HEK293 (cell line): ENCODE measurements around the gene C9orf78.
A peak's percentile ranks its signal among the peaks of the same experiment; 100 is the strongest.

ENCODE experiments used
- CTCF ChIA-PET: fragments of 350-600 bp; formaldehyde crosslinking; extraction: SDS; loops from one replicate; lab custom pipeline; 2021; ENCODE audit warnings: antibody characterized with exemption; lab: Yijun Ruan, JAX
- POLR2A ChIA-PET: fragments of 300-600 bp; formaldehyde crosslinking; extraction: SDS; loops from one replicate; lab custom pipeline; 2020; ENCODE audit warnings: antibody characterized with exemption, inconsistent platforms; lab: Yijun Ruan, JAX
- H3K27ac ChIP-seq: fragments of 200-500 bp; sonication (Bioruptor generic); 2 replicates; pipeline ENCODE4 v1.5.1; 2014; ENCODE audit warnings: low read depth, low read length, control low read depth, inconsistent platforms; ENCODE audit errors: extremely low read depth
- H3K36me3 ChIP-seq, 2 experiments: fragments of 200-500 bp in 1 of 2; sonication (Bioruptor generic) in 1 of 2; 1 replicate in 1 of 2; 2 replicates in 1 of 2; pipeline ENCODE4 v1.5.1; 2014 to 2017; ENCODE audit warnings: inconsistent platforms in 2 of 2, low read length in 2 of 2; ENCODE audit not compliant: control insufficient read depth in 2 of 2, insufficient read depth in 1 of 2
- H3K4me1 ChIP-seq: fragments of 200-500 bp; sonication (Bioruptor generic); 2 replicates; pipeline ENCODE4 v1.5.1; 2014; ENCODE audit warnings: mild to moderate bottlenecking, low read length, inconsistent platforms; ENCODE audit not compliant: control insufficient read depth, insufficient read depth
- H3K4me3 ChIP-seq: 2 replicates; pipeline ENCODE4 v1.5.1; 2011; ENCODE audit warnings: low read depth, mild to moderate bottlenecking, control low read depth, low read length, moderate library complexity
- H3K9me3 ChIP-seq: fragments of 200-500 bp; sonication (Bioruptor generic); 2 replicates; pipeline ENCODE4 v1.5.1; 2014; ENCODE audit warnings: low read depth, low read length, inconsistent platforms; ENCODE audit not compliant: control insufficient read depth, insufficient read depth
- EGR2 ChIP-seq: fragments of 450-650 bp; formaldehyde crosslinking; IDR thresholded peaks from 2 replicates; pipeline ENCODE4 v1.5.1; 2016; ENCODE audit warnings: low read depth, missing biosample characterization, missing genetic modification characterization
- PBX3 ChIP-seq: sonication (generic); formaldehyde crosslinking; IDR thresholded peaks from 2 replicates; pipeline ENCODE4 v1.8.1; 2022; ENCODE audit warnings: mild to moderate bottlenecking, moderate library complexity, missing genetic modification reagents
- PRDM10 ChIP-seq: fragments of 450-650 bp; formaldehyde crosslinking; IDR thresholded peaks from 2 replicates; pipeline ENCODE4 v1.5.1; 2016; ENCODE audit warnings: missing biosample characterization, missing genetic modification characterization
- SP7 ChIP-seq: fragments of 450-650 bp; formaldehyde crosslinking; IDR thresholded peaks from 2 replicates; pipeline ENCODE4 v1.5.1; 2016; ENCODE audit warnings: missing biosample characterization, missing genetic modification characterization
- YY1 ChIP-seq: fragments of 450-650 bp; formaldehyde crosslinking; IDR thresholded peaks from 2 replicates; pipeline ENCODE4 v1.5.1; 2018; ENCODE audit warnings: missing biosample characterization, missing genetic modification characterization
- ZBTB44 ChIP-seq: fragments of 450-650 bp; IDR thresholded peaks from 2 replicates; pipeline ENCODE4 v1.5.1; 2018; ENCODE audit warnings: missing biosample characterization, mild to moderate bottlenecking, missing genetic modification characterization
- ZFHX2 ChIP-seq: fragments of 450-650 bp; formaldehyde crosslinking; conservative IDR thresholded peaks from 2 replicates; pipeline ENCODE4 v1.5.1; 2016; ENCODE audit warnings: missing biosample characterization, missing genetic modification characterization
- ZNF121 ChIP-seq: fragments of 450-650 bp; formaldehyde crosslinking; IDR thresholded peaks from 2 replicates; pipeline ENCODE4 v1.5.1; 2016; ENCODE audit warnings: missing biosample characterization, missing genetic modification characterization
- ZNF132 ChIP-seq: fragments of 450-650 bp; formaldehyde crosslinking; IDR thresholded peaks from 2 replicates; pipeline ENCODE4 v1.5.1; 2017; ENCODE audit warnings: missing biosample characterization, missing genetic modification characterization, borderline replicate concordance
- ZNF155 ChIP-seq: fragments of 450-650 bp; formaldehyde crosslinking; IDR thresholded peaks from 2 replicates; pipeline ENCODE4 v1.5.1; 2016; ENCODE audit warnings: missing biosample characterization, missing genetic modification characterization
- ZNF211 ChIP-seq: fragments of 450-650 bp; formaldehyde crosslinking; IDR thresholded peaks from 2 replicates; pipeline ENCODE4 v1.5.1; 2016; ENCODE audit warnings: low read depth, missing biosample characterization, missing genetic modification characterization
- ZNF335 ChIP-seq: fragments of 450-650 bp; formaldehyde crosslinking; conservative IDR thresholded peaks from 2 replicates; pipeline ENCODE4 v1.5.1; 2016; ENCODE audit warnings: missing biosample characterization, missing genetic modification characterization
- ZNF488 ChIP-seq: fragments of 450-650 bp; formaldehyde crosslinking; IDR thresholded peaks from 2 replicates; pipeline ENCODE4 v1.5.1; 2016; ENCODE audit warnings: missing biosample characterization, missing genetic modification characterization
- ZNF571 ChIP-seq: fragments of 450-650 bp; formaldehyde crosslinking; IDR thresholded peaks from 2 replicates; pipeline ENCODE4 v1.5.0; 2017; ENCODE audit warnings: missing biosample characterization, missing genetic modification characterization
- ZNF596 ChIP-seq: fragments of 450-650 bp; IDR thresholded peaks from 2 replicates; pipeline ENCODE4 v1.5.0; 2018; ENCODE audit warnings: missing biosample characterization, mild to moderate bottlenecking, missing genetic modification characterization, moderate library complexity
- ZNF623 ChIP-seq: fragments of 450-650 bp; formaldehyde crosslinking; IDR thresholded peaks from 2 replicates; pipeline ENCODE4 v1.5.1; 2016; ENCODE audit warnings: missing biosample characterization, missing genetic modification characterization
- ZNF660 ChIP-seq: fragments of 450-650 bp; IDR thresholded peaks from 2 replicates; pipeline ENCODE4 v1.5.1; 2018; ENCODE audit warnings: missing biosample characterization, mild to moderate bottlenecking, missing genetic modification characterization
- ZNF830 ChIP-seq: fragments of 450-650 bp; IDR thresholded peaks from 2 replicates; pipeline ENCODE4 v1.5.0; 2018; ENCODE audit warnings: missing biosample characterization, missing genetic modification characterization, low read depth, mild to moderate bottlenecking, moderate library complexity
- ZSCAN23 ChIP-seq: fragments of 450-650 bp; formaldehyde crosslinking; IDR thresholded peaks from 2 replicates; pipeline ENCODE4 v1.5.1; 2016; ENCODE audit warnings: missing biosample characterization, missing genetic modification characterization

The C9orf78 gene

GRCh38 chr9:129834489-129835127 is 467 bp downstream of the C9orf78 start (continued):
- TF ChIP-seq ZNF211 (tag by site-specific recombination) (no peak), ZSCAN23 (tag by site-specific recombination) (no peak), ZNF596 (tag by site-specific recombination) (no peak), SP7 (tag by site-specific recombination) (no peak; the same call in 1 of the 2 replicates), ZNF335 (peak; percentile 94)
- TF ChIP-seq, all 188 proteins: peak for 4

- Histone ChIP-seq H3K4me3 (no peak overlapping the region), H3K36me3 (peaks cover 19 to 53% of the 10 kb centered on the region in 2 experiments), H3K4me1 (no peaks in the 10 kb centered on the region), H3K9me3 (no peaks in the 10 kb centered on the region), H3K27ac (no peak overlapping the region)
- 0 out of 2 replicates have a peak, but pooled peaks have one; percentile 18 for TF ChIP-seq PRDM10 (tag by site-specific recombination)
- 0 out of 2 replicates have a peak, but pooled peaks have one; percentile 9 for TF ChIP-seq EGR2 (tag by site-specific recombination)
- TF ChIP-seq YY1 (tag by site-specific recombination) = no peak
- peak; percentile 59; the same call in 1 of the 2 replicates for TF ChIP-seq ZNF121 (tag by site-specific recombination)
- 0 out of 2 replicates have a peak, but pooled peaks have one; percentile 25 for TF ChIP-seq ZFHX2 (tag by site-specific recombination)
- ChIA-PET POLR2A (interaction anchor here (0.7 to 3.5 kb wide), 2 partner anchors 9 to 449 kb away, joined by 5 to 36 read pairs; partner anchors contain the start of gene TOR1A), CTCF (no interaction called here)
Measured at GRCh38 chr9:129832982-129833381, 2.1 kb downstream of the C9orf78 start.

GRCh38 chr9:129828969-129829368 is 6.1 kb downstream of the C9orf78 start:
- H3K27ac ChIP-seq = no peak overlapping the region
- no peak overlapping the region for H3K4me3 ChIP-seq
- ChIA-PET CTCF (interaction anchor here (0.7 kb wide), 1 partner anchor 451 kb away, joined by 3 read pairs; no protein-coding TSS in a partner anchor), POLR2A (interaction anchor here (2.0 kb wide), 1 partner anchor 10 kb away, joined by 5 read pairs; no protein-coding TSS in a partner anchor)
- H3K9me3 ChIP-seq = no peaks in the 10 kb centered on the region
- H3K36me3 ChIP-seq = peaks cover 24 to 55% of the 10 kb centered on the region in 2 experiments
- H3K4me1 ChIP-seq = no peaks in the 10 kb centered on the region
- TF ChIP-seq ZNF830 (tag by site-specific recombination) (no peak), ZNF155 (tag by site-specific recombination) (no peak), ZBTB44 (tag by site-specific recombination) (no peak), PBX3 (CRISPR knock-in tag) (no peak), ZNF660 (no peak), ZNF132 (tag by site-specific recombination) (no peak), ZNF488 (tag by site-specific recombination) (no peak), ZNF571 (tag by site-specific recombination) (no peak), ZNF623 (no peak)
